ENCODE results near the gene POLR2H.

Gene POLR2H

DNA sequence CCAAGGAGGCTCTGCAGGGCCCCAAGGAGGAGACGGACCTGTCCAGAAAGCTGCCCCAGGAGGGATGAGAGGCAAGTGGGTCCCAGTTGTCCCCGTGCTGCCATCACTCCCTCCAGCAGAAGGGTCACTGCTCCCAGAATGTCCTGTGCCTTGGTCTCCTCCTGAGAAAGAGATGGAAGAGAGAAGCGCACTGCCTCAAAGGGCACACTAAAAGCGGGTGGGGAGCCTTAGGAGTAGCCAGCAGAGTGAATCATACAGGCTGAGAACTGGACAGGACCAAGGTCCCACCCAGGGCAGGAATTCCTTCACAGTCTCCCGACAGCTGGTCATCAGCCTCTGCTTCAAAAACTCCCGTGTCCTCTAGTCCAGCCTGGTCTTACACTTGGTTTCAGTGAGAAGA, 11.9 kb downstream of the POLR2H start:
- no peak for FAIRE-seq

DNA sequence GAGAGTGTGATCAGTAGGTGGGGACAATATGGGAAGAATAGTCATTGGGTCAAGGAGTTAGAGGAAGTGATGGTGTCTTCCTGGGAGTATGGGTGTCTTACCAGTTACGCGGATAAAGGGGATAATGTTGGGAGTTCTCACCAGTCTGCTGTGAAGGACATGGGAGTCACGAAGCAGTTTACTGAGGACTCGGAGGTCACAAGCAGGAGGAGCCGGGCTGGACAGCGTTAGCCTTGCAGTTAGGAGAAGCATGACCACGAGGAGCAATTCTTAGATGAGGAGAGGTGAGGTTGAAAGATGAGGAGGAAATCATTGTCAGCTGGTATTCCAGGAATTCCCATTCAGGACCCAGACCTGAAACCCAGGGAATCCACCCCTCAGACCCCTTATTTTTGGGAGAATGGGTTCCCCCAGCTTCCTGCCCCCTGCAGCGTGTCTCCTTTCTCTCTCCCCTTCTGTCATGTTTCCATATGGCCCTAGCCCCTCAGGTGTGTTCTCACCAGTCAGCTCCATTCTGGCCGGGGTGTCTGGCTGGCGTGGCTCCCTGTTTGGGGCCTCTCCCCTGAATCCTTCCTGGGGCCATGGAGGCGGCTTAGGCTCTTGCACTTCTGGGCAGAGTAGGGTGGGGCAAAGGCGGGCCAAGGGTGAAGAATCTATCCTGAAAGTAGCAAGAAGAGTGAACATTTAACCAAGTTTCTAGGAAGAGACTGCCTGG, 14.4 kb downstream of the POLR2H start:
- FAIRE-seq: no peak

DNA sequence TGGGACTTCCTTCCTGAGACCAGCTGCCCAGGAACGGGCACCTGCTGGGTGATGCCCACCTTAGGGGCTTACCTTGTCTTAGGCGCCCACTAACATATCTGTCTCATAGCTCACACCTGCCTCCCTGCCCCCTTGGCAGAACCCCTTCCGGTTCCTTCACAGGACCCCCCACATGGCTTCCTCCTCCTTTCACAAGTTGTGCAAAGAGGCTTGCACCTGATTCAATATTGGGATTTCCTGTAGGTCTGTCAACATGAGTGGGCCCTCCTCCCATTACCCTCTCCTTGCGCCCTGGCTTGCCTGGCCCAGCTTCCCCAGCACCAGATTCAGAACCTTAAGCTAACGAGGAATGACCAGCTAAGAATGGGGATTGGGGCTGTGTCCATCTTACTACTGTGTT, 15.9 kb downstream of the POLR2H start:
- no peak for FAIRE-seq

DNA sequence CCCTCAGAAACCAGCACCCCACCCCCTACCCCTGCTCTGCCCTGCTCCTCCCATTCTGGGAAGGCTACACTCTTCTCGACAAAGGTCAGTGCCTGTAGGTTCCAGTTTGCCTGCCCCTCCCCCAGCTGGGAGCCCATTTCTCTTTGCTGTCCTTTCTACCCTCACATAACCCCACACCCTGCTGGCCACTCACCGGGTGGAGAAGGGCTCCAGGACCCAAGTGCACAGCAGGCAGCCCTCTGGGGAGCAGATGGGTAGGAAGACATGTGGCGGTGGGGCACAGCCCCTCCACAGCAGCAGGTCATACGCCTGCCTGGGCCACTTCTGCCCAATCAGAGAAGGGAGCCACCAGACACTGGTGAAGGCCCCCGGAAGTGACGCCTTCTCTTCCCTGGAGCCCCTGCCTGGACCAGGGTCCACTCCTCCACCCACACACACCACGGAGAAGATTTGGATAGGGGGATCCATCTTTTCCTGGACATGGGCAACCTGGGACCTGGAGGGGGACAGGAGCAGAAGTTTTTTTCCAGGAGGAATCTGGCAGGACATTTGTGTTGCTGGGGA, 16.5 kb downstream of the POLR2H start, which contains the start of gene THPO:
THPO (minus strand) TSS at position 326 of the 564 bp plus-strand sequence. CDS start 1,948 bp downstream, outside the sequence.
- FAIRE-seq: no peak

DNA sequence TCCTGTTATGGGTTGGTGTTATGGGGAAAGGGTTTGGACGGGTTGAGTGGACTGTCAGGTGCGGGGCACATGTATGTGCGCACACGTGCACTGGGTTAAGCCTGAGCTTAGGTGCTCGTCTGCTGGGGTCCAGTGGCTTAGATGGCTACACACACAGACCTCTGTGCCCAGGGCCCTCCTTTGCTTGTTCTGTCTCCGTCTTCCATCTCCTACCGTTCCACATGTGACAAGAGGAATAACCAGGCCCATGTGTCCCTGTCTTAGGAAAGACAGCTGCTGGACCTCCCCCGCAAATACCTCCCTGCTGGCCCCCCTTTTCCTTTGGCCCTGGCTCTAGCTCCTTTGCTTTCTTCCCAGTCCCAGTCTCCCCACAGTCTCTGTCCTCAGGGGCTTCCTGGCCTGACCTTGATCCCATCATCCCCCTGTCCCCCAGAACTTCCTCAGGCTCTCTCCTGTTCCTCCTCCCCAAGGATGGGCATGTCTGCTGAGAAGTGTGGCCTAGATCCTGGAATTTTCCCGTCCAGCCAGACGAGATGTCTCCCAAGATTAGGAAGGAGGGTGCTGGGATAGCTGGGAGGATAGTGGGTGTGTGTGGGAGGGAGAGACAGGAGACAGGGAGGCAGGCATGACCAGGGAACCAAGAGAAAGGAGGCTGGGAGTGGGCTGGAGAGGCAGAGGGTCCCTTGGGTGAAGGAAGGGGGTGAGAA, 17.3 kb downstream of the POLR2H start:
- FAIRE-seq: no peak

DNA sequence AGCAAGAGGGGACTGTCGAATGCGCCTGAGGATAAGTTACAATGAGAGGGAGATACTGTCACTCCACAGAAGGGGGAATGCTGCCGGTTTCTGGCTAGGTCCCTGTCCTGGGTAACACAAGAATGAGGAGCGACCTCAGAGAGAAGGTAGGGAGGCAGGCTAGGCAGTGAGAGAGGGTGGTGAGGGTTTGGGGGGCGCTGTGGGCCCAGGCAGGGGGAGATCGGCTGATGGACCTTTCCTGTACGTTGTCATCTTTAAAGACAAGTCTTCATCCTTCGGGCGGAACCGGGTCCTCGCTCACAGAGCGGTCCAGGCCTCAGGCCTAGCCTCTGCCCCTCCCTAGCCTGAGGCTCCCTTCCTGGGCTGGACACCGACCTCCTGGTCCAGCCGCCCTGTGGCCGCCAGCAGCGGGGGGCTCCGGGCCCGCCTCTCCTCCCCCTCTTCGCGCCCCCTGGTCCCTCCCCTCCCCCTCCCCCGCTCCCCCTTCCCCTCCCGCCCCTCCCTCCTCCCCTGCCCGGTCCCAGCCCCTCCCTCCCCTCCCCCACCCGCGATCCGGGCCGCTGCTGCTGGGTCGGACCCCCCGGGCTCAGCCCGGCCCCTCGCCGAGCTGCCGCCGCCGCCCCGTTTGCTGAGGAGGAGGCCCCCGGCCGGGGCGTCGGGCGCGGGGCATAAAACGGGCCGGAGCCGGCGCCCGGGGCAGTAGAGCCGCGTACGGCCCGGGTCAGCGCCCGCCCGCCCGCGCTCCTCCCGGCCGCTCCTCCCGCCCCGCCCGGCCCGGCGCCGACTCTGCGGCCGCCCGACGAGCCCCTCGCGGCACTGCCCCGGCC, 18.1 kb downstream of the POLR2H start, which contains the start of gene CHRD:
CHRD (plus strand) TSS at position 697 of the 827 bp plus-strand sequence. CDS start 265 bp downstream, outside the sequence.
- FAIRE-seq: no peak

DNA sequence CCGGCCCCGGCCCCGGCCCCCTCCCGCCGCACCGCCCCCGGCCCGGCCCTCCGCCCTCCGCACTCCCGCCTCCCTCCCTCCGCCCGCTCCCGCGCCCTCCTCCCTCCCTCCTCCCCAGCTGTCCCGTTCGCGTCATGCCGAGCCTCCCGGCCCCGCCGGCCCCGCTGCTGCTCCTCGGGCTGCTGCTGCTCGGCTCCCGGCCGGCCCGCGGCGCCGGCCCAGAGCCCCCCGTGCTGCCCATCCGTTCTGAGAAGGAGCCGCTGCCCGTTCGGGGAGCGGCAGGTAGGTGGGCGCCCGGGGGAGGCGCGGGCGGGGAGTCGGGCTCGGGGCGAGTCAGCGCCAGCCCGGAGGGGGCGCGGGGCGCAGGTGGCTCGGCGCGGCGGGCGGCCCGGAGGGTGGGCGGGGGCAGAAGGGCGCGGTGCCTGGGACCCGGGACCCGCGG, 18.7 kb downstream of the POLR2H start:
- no peak for FAIRE-seq

DNA sequence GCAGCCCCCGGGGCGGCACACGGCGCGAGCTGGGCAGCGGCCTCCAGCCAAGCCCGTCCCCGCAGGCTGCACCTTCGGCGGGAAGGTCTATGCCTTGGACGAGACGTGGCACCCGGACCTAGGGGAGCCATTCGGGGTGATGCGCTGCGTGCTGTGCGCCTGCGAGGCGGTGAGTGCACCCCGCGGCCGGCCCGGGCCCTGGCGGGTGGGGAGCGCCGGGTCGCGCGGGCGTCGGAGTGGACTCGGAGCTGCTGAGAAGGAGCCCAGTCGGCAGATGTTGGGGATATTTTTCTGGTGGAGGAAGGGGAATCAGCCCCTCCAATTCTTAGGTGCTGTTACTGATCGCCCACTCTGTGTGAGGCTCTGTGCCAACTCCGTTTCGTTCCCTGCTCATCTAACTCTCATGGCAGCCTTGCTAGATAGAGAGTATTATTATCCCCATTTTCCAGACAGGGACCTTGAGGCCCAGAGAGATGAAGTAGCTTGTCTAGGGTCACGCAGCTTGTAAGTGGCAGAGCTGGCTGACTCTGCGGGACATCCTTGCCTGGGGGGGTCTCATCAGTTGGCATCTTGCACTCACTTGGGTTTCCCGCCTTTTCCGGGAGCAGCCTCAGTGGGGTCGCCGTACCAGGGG, 19.2 kb downstream of the POLR2H start:
- FAIRE-seq: no peak

DNA sequence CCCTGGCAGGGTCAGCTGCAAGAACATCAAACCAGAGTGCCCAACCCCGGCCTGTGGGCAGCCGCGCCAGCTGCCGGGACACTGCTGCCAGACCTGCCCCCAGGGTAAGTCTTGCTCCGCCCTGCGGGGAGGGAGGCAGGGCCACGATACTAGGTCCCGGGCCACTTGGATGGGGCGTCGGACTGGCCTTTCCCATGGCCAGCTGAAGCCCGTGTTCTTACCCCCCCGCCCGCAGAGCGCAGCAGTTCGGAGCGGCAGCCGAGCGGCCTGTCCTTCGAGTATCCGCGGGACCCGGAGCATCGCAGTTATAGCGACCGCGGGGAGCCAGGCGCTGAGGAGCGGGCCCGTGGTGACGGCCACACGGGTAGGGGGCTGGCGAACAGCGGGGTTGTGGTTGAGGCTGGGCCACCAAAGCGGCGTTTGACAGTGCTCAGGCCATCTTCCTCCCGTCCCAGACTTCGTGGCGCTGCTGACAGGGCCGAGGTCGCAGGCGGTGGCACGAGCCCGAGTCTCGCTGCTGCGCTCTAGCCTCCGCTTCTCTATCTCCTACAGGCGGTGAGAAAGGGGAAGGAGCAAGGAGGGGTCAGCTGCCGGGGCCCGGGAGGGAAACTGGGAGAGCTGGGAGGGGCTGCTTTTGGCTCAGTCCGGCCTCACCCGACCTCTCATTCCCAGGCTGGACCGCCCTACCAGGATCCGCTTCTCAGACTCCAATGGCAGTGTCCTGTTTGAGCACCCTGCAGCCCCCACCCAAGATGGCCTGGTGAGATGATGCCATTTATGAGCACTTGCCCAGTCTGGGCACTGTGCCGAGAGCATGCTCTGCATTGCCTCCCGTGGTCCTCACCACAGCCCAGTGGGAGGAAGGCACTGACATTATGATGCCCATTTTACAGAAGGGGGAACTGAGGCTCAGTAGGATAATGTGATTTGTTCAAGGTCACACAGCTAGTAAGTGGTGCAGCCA, 20.0 kb downstream of the POLR2H start:
- no peak for FAIRE-seq

DNA sequence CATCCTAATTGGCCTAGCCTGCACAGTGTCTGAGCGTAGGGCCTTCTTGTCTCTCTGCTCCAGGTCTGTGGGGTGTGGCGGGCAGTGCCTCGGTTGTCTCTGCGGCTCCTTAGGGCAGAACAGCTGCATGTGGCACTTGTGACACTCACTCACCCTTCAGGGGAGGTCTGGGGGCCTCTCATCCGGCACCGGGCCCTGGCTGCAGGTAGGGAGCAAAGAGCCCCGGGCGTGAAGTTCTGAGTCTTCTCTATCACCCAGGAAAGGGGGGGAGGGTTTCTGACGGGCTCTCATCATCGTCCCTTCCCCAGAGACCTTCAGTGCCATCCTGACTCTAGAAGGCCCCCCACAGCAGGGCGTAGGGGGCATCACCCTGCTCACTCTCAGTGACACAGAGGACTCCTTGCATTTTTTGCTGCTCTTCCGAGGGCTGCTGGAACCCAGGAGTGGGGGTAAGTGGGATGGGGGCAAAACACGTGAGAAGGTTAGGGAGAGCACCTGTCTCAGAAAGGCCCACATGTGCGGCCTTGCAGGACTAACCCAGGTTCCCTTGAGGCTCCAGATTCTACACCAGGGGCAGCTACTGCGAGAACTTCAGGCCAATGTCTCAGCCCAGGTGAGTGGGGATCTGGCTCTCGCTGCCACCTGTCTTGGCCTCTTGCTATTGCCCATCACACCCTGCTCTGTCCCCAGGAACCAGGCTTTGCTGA, 21.0 kb downstream of the POLR2H start:
- FAIRE-seq: no peak

DNA sequence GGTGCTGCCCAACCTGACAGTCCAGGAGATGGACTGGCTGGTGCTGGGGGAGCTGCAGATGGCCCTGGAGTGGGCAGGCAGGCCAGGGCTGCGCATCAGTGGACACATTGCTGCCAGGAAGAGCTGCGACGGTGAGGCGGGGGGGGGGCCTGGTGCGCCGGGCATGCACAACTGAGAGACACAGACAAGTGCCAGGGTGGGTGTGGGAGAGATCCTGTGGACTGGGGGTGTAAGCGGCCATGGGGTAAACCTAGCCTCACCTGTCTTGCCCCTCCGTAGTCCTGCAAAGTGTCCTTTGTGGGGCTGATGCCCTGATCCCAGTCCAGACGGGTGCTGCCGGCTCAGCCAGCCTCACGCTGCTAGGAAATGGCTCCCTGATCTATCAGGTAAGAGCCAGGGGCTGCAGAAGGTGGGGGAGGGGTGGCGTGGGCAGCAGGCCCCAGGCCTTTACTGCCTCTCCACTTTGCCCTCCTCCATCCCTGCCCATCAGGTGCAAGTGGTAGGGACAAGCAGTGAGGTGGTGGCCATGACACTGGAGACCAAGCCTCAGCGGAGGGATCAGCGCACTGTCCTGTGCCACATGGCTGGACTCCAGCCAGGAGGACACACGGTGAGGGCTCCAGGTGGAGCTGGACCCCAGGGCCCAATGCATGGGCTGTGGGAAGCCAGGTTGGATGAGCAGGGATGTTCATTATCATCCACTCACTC, 21.7 kb downstream of the POLR2H start:
- FAIRE-seq: no peak

DNA sequence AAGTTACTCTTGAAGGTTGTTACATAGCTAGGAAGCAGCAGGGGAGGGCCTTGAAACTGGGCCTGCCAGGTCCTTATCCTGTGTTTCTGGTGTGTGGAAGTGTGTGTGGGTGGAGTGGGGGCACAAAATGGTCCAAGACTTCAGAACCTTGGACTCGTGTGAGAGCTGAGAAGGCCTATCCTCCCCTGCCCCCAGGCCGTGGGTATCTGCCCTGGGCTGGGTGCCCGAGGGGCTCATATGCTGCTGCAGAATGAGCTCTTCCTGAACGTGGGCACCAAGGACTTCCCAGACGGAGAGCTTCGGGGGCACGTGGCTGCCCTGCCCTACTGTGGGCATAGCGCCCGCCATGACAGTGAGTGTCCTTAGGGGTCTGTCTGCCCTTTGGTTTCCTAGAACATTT, 22.8 kb downstream of the POLR2H start:
- FAIRE-seq: no peak

DNA sequence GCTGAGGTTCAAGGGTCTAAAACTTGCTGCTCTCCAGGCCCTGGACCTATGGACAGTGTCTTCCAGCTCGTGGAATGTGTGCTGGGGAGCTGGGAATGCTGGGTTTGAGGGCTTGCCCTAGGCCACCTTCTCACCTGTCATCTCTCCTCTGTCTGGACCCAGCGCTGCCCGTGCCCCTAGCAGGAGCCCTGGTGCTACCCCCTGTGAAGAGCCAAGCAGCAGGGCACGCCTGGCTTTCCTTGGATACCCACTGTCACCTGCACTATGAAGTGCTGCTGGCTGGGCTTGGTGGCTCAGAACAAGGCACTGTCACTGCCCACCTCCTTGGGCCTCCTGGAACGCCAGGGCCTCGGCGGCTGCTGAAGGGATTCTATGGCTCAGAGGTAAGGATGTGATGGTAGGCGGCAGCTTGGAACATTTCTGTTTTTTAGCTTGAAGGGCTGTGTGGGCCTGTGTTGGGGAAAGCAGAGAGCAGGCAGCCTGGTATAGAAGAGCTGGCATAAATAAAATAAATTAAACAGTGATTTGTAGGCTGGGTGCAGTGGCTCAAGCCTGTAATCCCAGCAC, 23.4 kb downstream of the POLR2H start:
- no peak for FAIRE-seq

DNA sequence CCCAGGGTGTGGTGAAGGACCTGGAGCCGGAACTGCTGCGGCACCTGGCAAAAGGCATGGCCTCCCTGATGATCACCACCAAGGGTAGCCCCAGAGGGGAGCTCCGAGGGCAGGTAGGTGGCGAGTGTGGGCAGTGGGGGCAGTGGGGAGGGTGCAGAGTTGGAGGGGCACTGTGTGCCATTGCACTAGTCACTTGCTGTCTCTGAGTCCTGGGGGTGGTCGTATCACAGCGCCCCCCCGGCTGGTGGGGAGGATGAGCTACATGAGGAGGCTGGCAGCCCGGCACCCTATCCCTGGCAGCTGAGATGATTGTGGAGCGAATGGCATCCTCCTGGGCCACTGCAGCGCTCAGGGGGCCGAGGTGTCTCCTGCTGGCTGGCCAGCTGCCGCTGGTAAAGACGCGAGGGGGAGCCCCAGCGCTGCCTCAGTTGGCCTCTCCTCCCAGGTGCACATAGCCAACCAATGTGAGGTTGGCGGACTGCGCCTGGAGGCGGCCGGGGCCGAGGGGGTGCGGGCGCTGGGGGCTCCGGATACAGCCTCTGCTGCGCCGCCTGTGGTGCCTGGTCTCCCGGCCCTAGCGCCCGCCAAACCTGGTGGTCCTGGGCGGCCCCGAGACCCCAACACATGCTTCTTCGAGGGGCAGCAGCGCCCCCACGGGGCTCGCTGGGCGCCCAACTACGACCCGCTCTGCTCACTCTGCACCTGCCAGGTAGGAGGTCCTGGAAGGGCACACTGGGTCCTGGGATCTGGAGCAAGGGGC, 24.7 kb downstream of the POLR2H start:
- FAIRE-seq: no peak

DNA sequence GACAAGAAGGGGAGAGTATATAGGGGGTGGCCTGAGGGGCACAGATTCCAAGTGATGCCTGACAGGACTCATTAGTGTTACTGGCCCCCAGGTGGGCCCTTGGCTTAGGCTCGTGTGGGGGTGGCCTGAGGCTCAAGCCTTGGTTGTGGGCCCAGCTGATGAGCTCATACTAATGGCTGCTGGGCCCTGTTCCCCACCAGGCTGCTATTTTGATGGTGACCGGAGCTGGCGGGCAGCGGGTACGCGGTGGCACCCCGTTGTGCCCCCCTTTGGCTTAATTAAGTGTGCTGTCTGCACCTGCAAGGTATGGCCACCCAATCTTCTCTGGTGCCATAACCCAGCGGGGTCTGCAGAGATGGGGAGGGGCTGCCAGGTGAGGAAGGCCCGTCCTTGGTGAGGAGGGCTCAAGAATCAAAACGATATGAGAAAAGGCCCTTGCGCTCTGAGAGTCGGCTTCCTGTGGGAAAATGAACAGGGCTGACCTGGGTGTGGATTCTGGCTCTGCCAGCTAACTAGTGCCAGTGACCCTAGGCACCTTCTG, 25.7 kb downstream of the POLR2H start:
- no peak for FAIRE-seq

DNA sequence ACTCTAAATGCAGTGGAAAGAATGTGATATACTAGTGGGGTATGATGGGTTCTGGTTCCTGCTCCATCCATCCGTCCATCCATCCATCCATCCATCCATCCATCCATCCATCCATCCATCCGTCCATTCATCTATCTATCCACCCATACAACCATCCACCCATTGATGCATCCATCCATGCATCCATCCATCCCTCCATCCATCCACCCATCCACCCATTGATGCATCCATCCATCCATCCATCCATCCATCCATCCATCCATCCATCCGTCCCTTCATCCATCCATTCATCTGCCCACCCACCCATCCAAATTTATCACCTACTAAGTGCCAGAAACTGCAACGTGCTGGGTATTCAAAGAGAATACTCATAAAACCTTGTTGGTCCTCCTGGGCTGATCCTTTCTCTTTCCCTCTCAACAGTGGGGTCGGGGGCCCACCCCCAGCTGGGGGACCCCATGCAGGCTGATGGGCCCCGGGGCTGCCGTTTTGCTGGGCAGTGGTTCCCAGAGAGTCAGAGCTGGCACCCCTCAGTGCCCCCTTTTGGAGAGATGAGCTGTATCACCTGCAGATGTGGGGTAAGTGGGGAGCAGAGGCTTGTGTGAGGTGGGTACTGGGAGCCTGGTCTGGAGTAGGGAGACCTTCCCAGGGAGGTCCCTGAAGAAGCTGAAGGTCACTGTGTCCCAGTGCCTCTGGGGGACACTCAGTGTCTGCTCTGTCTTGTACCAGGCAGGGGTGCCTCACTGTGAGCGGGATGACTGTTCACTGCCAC, 26.8 kb downstream of the POLR2H start:
- no peak for FAIRE-seq

DNA sequence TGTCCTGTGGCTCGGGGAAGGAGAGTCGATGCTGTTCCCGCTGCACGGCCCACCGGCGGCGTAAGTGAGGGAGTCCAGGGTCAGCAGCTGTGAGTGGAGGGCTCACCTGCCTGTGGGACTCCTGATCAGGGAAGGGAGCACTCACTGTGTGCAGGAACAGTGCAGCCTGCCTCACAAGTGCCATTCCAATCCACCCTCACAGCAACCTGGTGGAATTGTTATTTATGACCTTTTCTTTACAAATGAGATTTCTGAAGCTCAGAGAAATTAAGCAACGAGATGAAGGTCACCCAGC, 27.4 kb downstream of the POLR2H start:
- FAIRE-seq: no peak

DNA sequence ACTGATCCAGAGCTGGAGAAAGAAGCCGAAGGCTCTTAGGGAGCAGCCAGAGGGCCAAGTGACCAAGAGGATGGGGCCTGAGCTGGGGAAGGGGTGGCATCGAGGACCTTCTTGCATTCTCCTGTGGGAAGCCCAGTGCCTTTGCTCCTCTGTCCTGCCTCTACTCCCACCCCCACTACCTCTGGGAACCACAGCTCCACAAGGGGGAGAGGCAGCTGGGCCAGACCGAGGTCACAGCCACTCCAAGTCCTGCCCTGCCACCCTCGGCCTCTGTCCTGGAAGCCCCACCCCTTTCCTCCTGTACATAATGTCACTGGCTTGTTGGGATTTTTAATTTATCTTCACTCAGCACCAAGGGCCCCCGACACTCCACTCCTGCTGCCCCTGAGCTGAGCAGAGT, 27.9 kb downstream of the POLR2H start:
- FAIRE-seq: no peak

Measured in G401.6 (cell line).